ENCODE results near the gene SCCPDH.
"Not testable (repeated sequence)": the region's sequence is repeated elsewhere in the genome, so short reads cannot be mapped to it uniquely, and the experiment has no call there.

The SCCPDH gene

DNA sequence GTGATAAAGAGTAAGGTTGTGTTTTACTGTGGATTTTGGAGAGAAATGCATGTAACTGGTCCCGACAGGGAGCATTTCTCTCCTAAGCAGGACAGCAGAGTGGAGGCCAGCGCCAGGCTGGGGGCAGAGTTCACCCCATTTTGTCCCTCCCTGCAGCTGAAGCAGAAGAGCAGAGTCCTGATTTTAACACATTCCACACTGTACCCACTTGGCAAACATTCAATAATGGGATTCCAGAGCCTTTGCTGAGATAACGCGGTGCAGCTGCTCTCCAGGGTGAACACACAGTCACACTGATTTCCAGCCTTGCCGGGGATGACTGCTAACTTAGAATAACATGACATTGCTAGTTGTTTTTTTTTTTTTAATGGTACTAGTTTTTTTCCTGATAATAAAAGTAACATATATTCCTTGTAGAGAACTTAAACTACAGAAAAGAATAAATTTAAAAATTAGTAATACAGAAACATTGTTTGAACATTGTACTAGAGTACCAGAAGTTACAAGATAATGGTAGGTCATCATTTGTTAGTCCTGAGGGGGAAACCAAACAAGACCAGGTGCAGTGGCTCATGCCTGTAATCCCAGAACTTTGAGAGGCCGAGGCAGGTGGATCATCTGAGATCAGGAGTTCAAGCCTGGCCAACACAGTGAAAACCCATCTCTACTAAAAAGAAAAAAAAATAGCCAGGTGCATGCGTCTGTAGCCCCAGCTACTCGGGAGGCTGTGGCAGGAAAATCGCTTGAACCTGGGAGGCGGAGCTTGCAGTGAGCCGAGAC is 77.2 kb downstream of the SCCPDH start:
- DNase-seq, result no peak

DNA sequence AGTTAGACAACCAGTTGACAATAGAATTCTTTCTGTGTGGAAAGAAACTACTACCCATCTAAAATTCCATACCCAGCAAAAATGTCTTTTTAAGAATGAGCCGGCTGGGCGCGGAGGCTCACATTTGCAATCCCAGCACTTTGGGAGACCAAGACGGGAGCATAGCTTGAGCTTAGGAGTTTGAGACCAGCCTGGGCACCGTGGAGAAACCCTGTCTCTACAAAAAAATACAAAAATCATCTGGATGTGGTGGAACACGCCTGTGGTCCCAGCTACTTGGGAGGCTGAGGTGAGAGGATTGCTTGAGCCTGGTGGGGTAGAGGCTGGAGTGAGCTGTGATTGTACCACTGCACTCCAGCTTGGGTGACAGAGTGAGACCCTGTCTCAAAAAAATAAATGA is 79.2 kb downstream of the SCCPDH start:
- DNase-seq, result no peak

DNA sequence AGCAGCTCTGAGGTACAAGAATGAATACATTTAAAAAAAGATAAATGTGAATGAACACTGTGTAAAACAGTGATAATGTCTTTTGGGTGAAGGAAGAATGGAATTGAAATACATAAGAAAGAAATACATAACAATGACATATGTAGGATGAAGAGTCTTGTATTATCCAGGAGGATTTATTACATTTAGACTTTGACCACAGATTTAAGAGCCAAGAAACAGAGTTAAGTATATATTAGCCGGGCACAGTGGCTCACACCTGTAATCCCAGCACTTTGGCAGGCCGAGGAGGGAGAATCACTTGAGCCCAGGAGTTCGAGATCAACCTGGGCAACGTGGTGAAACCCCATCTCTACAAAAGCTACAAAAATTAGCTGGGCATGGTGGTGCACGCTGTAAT is 79.7 kb downstream of the SCCPDH start:
- DNase-seq, result no peak

- no peak for DNase-seq
Observed at GRCh38 chr1:246805135-246805716, 81.0 kb downstream of the SCCPDH start.

GRCh38 chr1:246809473-246809872 is 85.3 kb downstream of the SCCPDH start:
- DNase-seq, result no peak

- no peak for DNase-seq
Observed at GRCh38 chr1:246811985-246812384, 87.8 kb downstream of the SCCPDH start.

DNA sequence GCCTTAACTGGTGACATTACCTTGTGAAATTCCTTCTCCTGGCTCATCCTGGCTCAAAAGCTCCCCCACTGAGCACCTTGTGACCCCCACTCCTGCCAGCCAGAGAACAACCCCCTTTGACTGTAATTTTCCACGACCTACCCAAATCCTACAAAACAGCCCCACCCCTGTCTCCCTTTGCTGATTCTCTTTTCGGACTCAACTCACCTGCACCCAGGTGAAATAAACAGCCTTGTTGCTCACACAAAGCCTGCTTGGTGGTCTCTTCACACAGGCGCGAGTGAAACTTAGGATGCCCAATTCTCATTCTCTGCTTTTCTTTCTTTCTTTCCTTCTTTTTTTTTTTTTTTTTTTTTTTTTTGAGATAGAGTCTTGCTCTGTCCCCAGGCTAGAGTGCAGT is 89.1 kb downstream of the SCCPDH start:
- not testable (repeated sequence) for DNase-seq

- no peak for DNase-seq
Observed at GRCh38 chr1:246814890-246815289, 90.7 kb downstream of the SCCPDH start.

DNA sequence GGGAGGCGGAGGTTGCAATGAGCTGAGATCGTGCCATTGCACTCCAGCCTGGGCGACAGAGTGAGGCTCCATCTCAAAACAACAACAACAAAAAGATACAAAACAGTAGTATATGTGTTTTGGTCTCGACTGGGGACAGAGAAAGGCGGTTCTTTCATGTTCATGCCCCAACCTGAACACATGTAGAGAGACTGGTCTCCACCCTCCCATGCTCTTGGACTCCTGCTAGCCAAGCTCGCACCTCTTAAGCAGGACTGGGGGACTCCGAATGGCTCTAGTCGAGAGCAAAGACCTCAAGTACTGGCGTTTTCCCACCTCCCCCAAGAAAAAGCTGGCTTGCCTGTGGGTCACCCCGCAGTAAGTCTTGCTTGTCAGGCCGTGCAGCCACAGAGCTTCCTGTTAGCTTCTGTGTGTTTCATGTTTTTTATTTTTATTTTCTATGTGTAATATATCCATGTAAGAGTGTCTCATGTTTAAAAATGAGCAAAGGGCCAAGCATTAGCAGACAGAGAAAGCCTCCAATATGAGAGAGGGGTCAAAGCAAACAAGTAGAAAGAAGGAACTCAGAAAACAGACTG is 91.6 kb downstream of the SCCPDH start:
- DNase-seq, result no peak

Measured in activated CD4-positive, alpha-beta T cell treated with anti-CD3 and anti-CD28 coated beads, Interleukin-2, amount 50 U/mL, for 16 hours (primary cell).